Neural progenitor cell (in vitro differentiated cells): ENCODE data around the gene CYLD.

Source experiments
- EZH2 ChIP-seq: fragments of 200-600 bp; sonication (generic); IDR thresholded peaks from 2 replicates; pipeline ENCODE4 v1.6.1; 2017; ENCODE audit warnings: antibody characterized with exemption, mild to moderate bottlenecking, moderate library complexity
- TF ChIP-seq, protein P1 (sequence below): fragments of 200-600 bp; sonication (generic); IDR thresholded peaks from 2 replicates; pipeline ENCODE4 v1.5.1; 2017; ENCODE audit warnings: antibody characterized with exemption, mild to moderate bottlenecking

DNA sequence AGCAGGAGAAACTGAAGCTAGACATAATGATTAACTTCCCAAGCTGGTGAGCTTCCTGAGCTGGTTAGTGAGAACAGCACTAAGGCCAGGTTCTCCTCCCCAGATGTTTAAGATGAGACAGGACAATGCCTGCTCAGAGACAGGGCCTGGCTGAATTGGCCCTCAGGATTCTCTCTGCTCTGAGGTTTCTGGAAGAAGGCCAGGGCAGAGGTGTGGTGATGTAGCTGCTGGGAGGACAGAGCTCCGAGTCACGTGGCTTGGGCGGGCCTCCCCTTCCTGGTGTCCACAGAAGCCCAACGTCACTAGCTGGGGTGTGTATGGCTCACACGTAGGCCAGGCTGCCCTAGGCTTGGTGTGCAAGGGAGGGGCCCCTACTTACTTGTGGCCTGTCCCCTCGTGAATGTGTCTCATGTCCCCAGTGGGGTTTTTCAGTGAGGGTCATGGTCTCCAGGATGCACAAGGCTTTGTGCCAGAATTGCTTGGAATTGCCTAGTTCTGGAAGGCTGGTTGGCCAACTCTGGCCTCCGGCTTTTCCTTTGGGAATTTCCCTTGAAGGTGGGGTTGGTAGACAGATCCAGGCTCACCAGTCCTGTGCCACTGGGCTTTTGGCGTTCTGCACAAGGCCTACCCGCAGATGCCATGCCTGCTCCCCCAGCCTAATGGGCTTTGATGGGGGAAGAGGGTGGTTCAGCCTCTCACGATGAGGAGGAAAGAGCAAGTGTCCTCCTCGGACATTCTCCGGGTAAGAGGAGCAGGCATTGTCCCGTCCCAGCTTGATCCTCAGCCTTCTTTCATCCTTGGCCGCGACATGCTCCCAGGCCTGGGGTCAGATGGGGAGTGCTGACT, 45.1 kb upstream of the CYLD start:
- TF ChIP-seq, protein P1, sequence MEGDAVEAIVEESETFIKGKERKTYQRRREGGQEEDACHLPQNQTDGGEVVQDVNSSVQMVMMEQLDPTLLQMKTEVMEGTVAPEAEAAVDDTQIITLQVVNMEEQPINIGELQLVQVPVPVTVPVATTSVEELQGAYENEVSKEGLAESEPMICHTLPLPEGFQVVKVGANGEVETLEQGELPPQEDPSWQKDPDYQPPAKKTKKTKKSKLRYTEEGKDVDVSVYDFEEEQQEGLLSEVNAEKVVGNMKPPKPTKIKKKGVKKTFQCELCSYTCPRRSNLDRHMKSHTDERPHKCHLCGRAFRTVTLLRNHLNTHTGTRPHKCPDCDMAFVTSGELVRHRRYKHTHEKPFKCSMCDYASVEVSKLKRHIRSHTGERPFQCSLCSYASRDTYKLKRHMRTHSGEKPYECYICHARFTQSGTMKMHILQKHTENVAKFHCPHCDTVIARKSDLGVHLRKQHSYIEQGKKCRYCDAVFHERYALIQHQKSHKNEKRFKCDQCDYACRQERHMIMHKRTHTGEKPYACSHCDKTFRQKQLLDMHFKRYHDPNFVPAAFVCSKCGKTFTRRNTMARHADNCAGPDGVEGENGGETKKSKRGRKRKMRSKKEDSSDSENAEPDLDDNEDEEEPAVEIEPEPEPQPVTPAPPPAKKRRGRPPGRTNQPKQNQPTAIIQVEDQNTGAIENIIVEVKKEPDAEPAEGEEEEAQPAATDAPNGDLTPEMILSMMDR = no peak
- no peak for TF ChIP-seq EZH2
